PC-3 (cell line): ENCODE measurements around the gene LARP4B.

ENCODE experiments used
- CTCF ChIP-seq: fragments of 300-600 bp; sonication (generic); conservative IDR thresholded peaks from 2 replicates; pipeline ENCODE4 v1.5.1; 2017; ENCODE audit warnings: antibody characterized with exemption, low read depth, mild to moderate bottlenecking, low read length
- EZH2 ChIP-seq: fragments of 300-600 bp; sonication (generic); IDR thresholded peaks from one replicate; pipeline ENCODE4 v1.6.1; 2017; ENCODE audit warnings: antibody characterized with exemption, mild to moderate bottlenecking, low read length; ENCODE audit not compliant: unreplicated experiment
- EZH2phosphoT487 ChIP-seq: fragments of 300-600 bp; sonication (generic); IDR thresholded peaks from 2 replicates; pipeline ENCODE4 v1.6.1; 2018; ENCODE audit warnings: mild to moderate bottlenecking, antibody characterized with exemption, low read length, borderline replicate concordance

DNA sequence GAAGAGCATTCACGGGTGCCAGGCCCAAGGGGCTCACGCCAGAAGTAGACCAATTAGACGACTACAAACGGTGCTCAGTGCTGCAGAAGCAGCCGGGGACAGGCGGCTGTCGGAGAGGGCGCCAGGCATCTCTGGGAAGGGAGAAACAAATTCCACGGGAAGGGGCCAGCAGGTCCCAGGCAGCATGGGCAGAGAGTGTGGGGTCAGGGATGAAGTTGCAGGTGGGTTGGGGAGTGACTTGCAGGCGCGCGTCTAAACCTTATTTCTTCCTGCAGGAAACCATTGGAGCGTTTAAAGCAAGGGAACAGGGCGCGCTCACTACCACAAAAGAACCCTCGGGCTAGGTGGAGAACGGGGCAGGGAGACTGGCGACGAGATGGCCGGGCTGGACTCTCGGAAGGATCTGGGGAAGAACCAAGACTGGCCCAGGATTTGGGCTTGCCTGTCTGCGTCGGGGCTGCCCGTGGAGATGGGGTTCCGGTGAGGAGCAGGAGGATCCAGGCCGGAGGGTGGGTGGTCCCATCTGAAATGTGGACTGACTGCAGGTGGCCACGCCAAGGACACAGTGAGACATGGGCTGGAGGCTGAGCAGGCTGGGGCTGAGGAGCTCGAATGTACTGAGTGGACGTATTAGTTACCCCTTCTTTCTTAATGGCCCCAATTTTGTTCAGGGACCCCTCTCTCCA is 125.7 kb downstream of the LARP4B start:
- no peak for TF ChIP-seq EZH2
- TF ChIP-seq CTCF = no peak
- TF ChIP-seq EZH2phosphoT487 = no peak
